Muscle of back (tissue), 11 donors: ENCODE data around the gene LGMN. TPM values are rescaled to one million over a fixed set of nuclear protein-coding genes. Genes with fewer than 3 reads are reported as not detected.
"Not testable (repeated sequence)": the region's sequence is repeated elsewhere in the genome, so short reads cannot be mapped to it uniquely, and the experiment has no call there.

Experiments used
- DNase-seq, 3 donors: peaks; one replicate each; pipeline versions ENCODE4 v3.0.0 to v3.0.0-alpha.2; 2013
- polyA plus RNA-seq, 10 donors: library from polyadenylated mRNA; unstranded; fragments of 120-200 nt; gene quantifications; one replicate each; pipeline ENCODE4 v1.2.1, GENCODE V29; 2013; ENCODE audit not compliant: insufficient read length in 10 of 10

Gene LGMN
- polyA plus RNA-seq, 10 donors = 62.8 to 98.6 (median 80.2) TPM

DNA sequence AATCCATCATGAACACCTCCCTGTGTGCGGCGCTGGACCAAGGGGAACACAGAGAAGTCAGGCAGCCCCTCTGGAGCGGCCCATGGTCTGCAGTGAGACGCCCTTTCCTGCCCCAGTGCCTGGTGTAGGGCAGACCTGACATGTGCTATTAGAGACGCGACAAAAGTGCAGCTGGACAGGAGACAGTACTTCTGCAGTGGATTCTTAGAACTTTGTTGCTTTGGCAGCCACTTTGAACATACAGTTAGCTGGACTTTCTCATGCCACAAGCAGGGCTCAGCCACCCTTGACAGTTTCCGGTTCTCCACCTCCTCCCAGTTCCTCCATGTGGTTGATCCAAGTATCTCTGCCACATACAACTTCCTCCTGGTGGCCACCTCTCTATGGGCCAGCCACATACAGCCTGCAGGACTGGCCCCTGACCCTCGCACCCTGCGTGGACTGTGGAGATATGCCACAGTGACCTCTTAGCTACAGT is 45.9 kb downstream of the LGMN start:
- DNase-seq = no peak

GRCh38 chr14:92701826-92702225 is 46.6 kb downstream of the LGMN start:
- DNase-seq = no peak

DNA sequence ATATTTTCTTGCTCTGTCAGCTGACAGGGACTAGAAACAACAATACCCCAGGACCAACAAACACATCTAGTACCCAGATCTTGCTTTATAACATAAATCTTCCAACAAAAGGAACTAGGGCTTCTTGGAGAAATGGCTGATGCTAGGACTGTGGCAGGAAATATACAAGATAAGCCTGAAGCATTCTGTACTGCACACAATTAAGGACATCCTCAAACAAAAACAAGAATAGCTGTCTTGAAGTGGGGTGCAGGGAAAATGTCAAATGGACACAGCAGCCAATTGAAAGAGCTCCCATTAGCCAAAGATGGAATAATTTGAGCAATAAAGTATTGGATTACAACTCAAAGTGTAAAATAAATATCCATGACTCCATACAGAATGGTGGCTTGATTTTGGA is 50.0 kb downstream of the LGMN start:
- no peak for DNase-seq

GRCh38 chr14:92696366-92696765 is 52.1 kb downstream of the LGMN start:
- no peak for DNase-seq

DNA sequence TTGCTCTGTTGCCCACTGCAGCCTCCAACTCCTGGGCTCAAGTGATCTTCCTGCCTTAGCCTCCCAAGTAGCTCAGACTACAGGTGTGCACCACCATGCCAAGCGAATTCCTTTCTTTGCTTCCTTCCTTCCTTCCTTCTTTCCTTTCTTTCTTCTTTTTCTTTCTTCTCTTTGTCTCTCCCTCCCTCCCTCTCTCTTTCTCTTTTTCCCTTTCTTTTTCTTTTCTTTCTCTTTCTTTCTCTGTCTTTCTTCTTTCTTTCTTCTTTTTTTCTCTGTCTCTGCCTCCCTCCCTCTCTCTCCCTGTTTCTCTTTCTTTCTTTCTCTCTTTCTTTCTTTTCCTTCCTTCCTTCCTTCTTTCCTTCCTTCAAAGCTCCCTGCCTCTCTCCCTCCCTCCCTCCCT is 52.9 kb downstream of the LGMN start:
- no peak for DNase-seq

DNA sequence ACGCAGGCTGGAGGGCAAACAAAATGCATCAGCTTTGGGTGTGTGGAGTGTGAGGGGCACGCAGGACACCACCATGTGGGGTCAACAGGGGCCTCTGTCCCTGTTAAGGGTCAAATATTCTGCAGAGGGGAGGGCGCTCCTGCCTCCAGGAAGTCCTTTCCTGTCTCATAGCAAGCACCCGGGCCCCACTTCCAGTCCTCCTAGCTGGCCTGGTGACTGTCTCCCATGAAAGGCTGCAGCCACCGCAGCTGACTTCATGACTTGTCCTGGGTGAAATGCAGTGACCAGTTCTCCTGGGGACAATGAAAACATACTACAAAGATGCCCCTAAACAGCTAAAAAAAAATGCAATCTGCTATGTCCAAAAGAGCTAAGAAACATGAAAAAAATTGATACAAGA is 53.6 kb downstream of the LGMN start:
- DNase-seq = no peak

- DNase-seq = peak in 1 of 3 donors; percentile 62
These were observed 54.2 kb downstream of the LGMN start for GRCh38 chr14:92693998-92694795.

- peak in 1 of 3 donors; percentile 47 for DNase-seq
These were observed 55.6 kb downstream of the LGMN start for GRCh38 chr14:92692822-92693226.

DNA sequence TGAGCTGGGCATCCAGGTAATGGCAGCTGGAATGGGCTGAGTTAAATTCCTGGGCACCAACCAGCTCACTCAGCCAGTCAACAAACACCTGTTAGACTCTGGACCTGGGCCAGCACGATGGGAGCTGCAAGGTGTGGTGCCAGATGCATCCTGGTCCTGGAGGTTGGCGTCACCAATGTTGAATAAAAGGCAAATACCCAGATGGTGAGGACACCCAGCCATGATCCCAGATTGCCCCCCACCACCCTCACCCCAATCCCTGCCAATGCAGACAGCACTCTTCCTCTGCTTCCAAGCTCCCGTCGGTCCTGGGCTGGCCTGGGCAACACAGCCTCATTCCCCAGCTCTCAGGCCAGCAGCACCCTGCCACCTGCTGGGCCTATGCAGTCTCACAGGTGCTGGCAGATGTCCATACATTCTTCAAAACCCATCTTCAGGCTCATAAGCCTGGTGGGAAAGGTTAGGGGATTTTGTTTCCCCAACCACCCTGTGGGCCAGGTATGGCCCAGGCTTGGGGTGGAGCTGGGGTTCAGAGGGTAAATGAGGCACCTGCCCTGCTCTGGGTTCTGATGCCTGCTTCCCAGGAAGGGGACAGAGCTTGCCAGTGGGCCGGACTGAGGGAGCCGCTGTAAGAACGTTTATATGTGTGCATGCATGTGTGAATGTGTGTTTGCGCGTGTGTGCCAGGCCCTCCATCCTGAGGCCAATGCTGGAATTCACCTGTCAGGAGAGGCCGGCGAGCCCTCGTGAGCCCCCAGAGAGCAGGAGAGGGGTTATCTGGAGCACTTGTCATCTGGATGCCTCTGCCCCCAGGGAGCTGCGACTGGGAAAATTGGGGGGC is 58.0 kb downstream of the LGMN start:
- peak in 1 of 3 donors; percentile 58 for DNase-seq

DNA sequence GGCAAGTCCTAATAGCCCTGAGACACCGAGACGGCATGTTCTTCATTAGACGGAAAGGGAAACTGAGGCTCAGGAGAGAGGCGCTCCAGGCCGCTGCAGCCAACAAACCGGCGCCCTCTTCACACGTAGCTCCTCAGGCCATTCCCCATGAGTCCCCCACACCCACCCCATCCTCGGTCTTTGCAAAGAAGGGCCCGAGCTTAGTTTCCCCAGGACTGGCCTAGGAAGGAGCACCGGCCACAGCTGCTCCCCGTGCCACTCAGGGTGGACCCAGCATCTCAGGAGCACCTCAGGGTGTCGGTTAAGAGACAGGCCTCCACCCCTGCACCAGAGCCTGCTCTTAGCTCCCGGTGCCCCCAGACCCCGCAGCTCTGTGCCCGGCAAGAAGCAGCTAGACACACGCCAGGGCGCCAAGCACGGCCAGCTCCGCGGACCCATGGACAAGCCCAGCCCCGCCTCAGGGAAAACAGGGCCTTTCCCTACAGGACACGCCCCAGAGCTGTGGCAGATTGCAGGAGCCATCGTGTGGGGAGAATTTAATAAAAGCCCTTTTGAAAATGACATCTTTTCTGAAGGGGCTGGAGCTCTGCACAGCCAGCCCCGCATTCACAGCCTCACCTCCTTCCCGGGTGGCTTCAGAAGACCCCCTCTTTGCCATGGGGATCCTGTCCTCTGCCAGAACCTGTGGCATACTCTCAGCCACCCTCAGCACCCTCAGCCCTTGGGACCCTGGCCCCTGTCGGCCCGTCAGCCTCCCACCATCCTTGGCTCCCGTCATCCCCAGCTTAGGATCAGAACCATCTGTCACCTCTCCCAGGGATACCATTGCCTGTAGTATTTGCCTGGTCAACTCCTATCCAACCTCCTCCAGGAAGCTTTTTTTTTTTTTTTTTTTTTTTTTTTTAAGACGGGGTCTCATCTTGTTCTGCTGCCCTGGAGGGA is 59.7 kb downstream of the LGMN start:
- DNase-seq = no peak

GRCh38 chr14:92687681-92688433 is 60.6 kb downstream of the LGMN start:
- DNase-seq = peak in 1 of 3 donors; percentile 69

DNA sequence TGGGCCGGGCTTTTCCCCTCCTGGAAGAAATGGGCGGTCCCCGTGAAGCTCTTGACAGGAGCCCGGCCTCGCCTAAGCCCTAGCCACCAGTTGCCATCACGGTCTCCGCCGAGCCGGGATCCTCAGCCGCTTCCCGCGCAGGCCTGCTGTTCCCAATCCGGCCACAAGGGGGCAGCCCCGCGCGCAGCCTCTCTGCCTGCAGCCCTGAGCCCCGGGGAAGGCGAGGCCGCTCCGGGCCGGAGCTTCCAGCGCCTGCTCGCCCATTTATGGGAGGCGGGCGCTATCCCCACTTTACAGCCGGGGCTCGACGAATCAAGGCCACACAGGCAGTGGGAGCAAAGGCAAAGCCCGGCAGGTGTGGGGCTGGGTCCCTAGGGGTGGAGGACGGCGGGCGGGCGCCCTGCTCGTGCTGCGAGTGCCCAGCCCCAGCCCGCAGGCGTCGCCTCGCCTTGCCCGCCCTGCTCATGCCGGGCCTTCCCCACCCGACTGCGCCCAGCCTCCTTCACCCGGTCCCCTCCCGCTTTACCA is 61.5 kb downstream of the LGMN start:
- DNase-seq = peak; percentile 63 to 88 (median 76)

DNA sequence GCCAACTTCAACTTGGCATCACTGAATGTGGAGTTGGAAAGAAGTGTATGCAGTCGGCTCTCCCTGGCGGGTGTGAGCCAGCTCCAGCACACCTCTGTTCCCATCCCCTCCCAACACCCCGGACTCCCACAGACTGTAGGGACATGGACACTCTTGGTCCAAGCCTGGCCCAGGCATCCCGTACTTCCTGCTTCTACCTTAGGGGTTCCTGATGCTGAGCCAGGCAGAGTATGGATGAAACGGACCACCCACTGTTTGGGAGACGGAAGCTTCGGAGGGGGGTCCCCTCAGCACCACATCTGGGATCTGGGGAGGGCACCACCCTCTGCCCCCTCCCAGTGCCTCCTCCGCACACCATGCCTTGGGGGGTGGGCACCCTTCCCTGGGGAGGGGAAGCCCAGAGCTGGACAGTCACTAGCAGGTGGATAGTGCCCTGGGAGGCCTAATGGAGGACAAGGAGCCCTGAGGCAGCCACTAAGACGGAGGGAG is 62.0 kb downstream of the LGMN start:
- no peak for DNase-seq

GRCh38 chr14:92685784-92686355 is 62.6 kb downstream of the LGMN start:
- DNase-seq = no peak

DNA sequence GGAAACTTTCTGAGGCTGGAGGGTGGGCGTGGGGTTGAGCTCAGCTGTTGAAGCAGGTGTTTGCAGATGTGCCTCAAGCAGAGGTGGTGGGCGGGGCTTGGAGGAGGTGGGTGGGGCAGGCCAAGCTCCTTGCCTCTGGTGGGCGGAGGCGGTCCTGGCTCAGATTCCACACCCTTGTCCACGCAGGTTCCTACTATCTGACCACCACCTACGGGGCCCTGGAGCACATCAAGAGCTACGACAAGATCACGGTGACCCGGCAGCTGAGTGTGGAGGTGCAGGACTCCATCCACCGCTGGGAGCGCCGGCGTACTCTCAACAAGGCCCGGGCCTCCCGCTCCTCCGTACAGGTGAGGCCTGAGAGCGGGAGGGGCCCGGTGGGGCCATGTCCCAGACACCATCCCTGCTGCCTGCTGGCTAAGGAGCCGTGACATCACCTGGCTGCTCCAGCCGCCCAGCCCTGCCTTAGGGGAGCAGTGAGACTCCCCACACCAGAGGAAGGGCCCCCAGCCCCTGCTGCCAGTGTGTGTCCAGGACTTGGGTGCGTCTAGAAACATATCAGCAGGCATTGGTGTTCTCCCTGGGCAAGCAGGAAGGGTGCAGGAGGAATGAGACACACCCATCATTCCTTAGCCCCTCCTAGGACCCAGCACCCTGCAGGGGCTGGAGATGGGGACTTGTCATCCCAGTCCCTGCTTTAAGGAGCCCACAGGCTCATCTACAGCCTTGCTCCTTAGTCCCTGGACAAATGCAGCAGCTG is 63.4 kb downstream of the LGMN start:
- DNase-seq = no peak

GRCh38 chr14:92683041-92683440 is 65.4 kb downstream of the LGMN start:
- no peak for DNase-seq

GRCh38 chr14:92680781-92681650 is 67.4 kb downstream of the LGMN start:
- peak; percentile 65 to 89 (median 82) for DNase-seq

- DNase-seq = not testable (repeated sequence)
These were observed 68.1 kb downstream of the LGMN start for GRCh38 chr14:92680330-92680729.
